OCI-LY1 (cell line): ENCODE results near the gene CAPN3.

Experiments used
- H2AFZ ChIP-seq: fragments of 200-600 bp; sonication (generic), shearing (Covaris generic); 2 replicates; pipeline ENCODE4 v1.6.0; 2014; ENCODE audit warnings: antibody characterized with exemption, mild to moderate bottlenecking, low read length
- H3F3A ChIP-seq: fragments of 200-600 bp; sonication (generic), shearing (Covaris generic); 2 replicates; pipeline ENCODE4 v1.6.0; 2014; ENCODE audit warnings: mild to moderate bottlenecking, antibody characterized with exemption, low read length, moderate library complexity; ENCODE audit not compliant: insufficient read depth
- H3K27ac ChIP-seq: fragments of 200-600 bp; sonication (generic); 2 replicates; pipeline ENCODE4 v1.5.1; 2014; ENCODE audit warnings: low read length, mixed run types, mild to moderate bottlenecking, low read depth; ENCODE audit not compliant: poor library complexity, severe bottlenecking
- H3K27me3 ChIP-seq: fragments of 200-600 bp; sonication (generic); 2 replicates; pipeline ENCODE4 v1.6.0; 2014; ENCODE audit warnings: antibody characterized with exemption, mild to moderate bottlenecking, low read length, moderate library complexity; ENCODE audit not compliant: insufficient read depth
- H3K36me3 ChIP-seq: fragments of 200-600 bp; sonication (generic); 2 replicates; pipeline ENCODE4 v1.6.1; 2014; ENCODE audit warnings: mild to moderate bottlenecking, antibody characterized with exemption, low read length, moderate library complexity, mixed read lengths; ENCODE audit not compliant: insufficient read depth
- H3K4me1 ChIP-seq: fragments of 200-600 bp; sonication (generic); 2 replicates; pipeline ENCODE4 v1.5.1; 2014; ENCODE audit warnings: mild to moderate bottlenecking, low read length, moderate library complexity; ENCODE audit not compliant: insufficient read depth, severe bottlenecking
- H3K4me2 ChIP-seq: fragments of 200-600 bp; sonication (generic), shearing (Covaris generic); 2 replicates; pipeline ENCODE4 v1.6.1; 2014; ENCODE audit warnings: low read length
- H3K4me3 ChIP-seq: fragments of 200-600 bp; sonication (generic); 2 replicates; pipeline ENCODE4 v1.5.1; 2014; ENCODE audit warnings: low read length, low read depth, mild to moderate bottlenecking, mixed read lengths; ENCODE audit not compliant: poor library complexity, severe bottlenecking
- H3K79me2 ChIP-seq: fragments of 200-600 bp; shearing (Covaris generic); 2 replicates; pipeline ENCODE4 v1.6.1; 2016; ENCODE audit warnings: mixed run types, low read length, mixed read lengths; ENCODE audit not compliant: insufficient read depth
- H3K9ac ChIP-seq: fragments of 200-600 bp; sonication (generic), shearing (Covaris generic); 2 replicates; pipeline ENCODE4 v1.6.1; 2014; ENCODE audit warnings: mild to moderate bottlenecking, low read length, mixed read lengths
- H3K9me2 ChIP-seq: fragments of 200-600 bp; sonication (generic), shearing (Covaris generic); 2 replicates; pipeline ENCODE4 v1.6.1; 2014; ENCODE audit warnings: low read depth, mild to moderate bottlenecking, low read length, mixed read lengths
- H3K9me3 ChIP-seq: fragments of 200-600 bp; shearing (Covaris generic); 2 replicates; pipeline ENCODE4 v1.6.1; 2014; ENCODE audit warnings: low read length, mixed read lengths
- H4K20me1 ChIP-seq: fragments of 200-600 bp; sonication (generic), shearing (Covaris generic); 2 replicates; pipeline ENCODE4 v1.6.0; 2016; ENCODE audit warnings: mild to moderate bottlenecking, low read length; ENCODE audit not compliant: insufficient read depth
- EZH2 ChIP-seq: fragments of 200-600 bp; sonication (generic), shearing (Covaris generic); IDR thresholded peaks from 2 replicates; pipeline ENCODE4 v1.8.0; 2017; ENCODE audit warnings: borderline replicate concordance, mixed run types, mild to moderate bottlenecking, antibody characterized with exemption, low read length, moderate library complexity, mixed read lengths
- TF ChIP-seq, protein P1 (sequence below): fragments of 200-600 bp; sonication (generic), shearing (Covaris generic); IDR thresholded peaks from 2 replicates; pipeline ENCODE4 v1.5.1; 2017; ENCODE audit warnings: mild to moderate bottlenecking, antibody characterized with exemption, low read length, moderate library complexity, mixed read lengths

Gene CAPN3

GRCh38 chr15:42419369-42419768, 60.1 kb downstream of the CAPN3 start:
- no peaks in the 10 kb centered on the region for H4K20me1 ChIP-seq
- H3K9me2 ChIP-seq: no peaks in the 10 kb centered on the region
- H3K4me1 ChIP-seq: no peaks in the 10 kb centered on the region
- no peaks in the 10 kb centered on the region for H3K27me3 ChIP-seq
- H2AFZ ChIP-seq: no peak overlapping the region
- no peak overlapping the region for H3K4me2 ChIP-seq
- TF ChIP-seq, protein P1, sequence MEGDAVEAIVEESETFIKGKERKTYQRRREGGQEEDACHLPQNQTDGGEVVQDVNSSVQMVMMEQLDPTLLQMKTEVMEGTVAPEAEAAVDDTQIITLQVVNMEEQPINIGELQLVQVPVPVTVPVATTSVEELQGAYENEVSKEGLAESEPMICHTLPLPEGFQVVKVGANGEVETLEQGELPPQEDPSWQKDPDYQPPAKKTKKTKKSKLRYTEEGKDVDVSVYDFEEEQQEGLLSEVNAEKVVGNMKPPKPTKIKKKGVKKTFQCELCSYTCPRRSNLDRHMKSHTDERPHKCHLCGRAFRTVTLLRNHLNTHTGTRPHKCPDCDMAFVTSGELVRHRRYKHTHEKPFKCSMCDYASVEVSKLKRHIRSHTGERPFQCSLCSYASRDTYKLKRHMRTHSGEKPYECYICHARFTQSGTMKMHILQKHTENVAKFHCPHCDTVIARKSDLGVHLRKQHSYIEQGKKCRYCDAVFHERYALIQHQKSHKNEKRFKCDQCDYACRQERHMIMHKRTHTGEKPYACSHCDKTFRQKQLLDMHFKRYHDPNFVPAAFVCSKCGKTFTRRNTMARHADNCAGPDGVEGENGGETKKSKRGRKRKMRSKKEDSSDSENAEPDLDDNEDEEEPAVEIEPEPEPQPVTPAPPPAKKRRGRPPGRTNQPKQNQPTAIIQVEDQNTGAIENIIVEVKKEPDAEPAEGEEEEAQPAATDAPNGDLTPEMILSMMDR: no peak
- TF ChIP-seq EZH2: no peak
- no peak overlapping the region for H3K4me3 ChIP-seq
- no peaks in the 10 kb centered on the region for H3K9me3 ChIP-seq
- no peak overlapping the region for H3K27ac ChIP-seq
- H3F3A ChIP-seq: no peaks in the 10 kb centered on the region
- no peaks in the 10 kb centered on the region for H3K79me2 ChIP-seq
- no peak overlapping the region for H3K9ac ChIP-seq
- peaks cover 98% of the 10 kb centered on the region for H3K36me3 ChIP-seq

DNA sequence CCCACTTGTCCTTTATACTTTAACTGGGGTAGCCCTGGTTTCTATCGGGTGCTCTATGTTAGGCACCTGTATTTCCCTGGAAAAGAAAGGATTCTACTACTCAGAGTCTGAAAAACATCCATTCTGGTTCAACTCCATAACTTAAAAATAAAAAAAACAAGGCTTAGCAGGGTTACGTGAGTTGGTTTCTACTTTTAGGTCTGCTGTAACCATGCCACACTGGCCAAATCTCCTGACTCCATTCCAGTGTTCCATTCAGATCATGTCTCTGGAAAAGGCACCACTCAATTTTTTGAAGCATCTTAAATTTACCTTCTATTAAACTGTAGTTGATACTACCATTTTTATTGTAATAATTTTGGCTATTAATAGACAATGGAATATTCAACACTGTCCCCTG, 62.1 kb downstream of the CAPN3 start:
- Histone ChIP-seq H3K79me2 (no peaks in the 10 kb centered on the region), H2AFZ (no peak overlapping the region), H3K9ac (no peak overlapping the region), H3K9me3 (no peaks in the 10 kb centered on the region), H3K9me2 (no peaks in the 10 kb centered on the region), H4K20me1 (no peaks in the 10 kb centered on the region), H3K4me1 (no peaks in the 10 kb centered on the region), H3K4me2 (no peak overlapping the region), H3K4me3 (no peak overlapping the region), H3K27me3 (no peaks in the 10 kb centered on the region), H3K36me3 (peaks cover 98% of the 10 kb centered on the region), H3K27ac (no peak overlapping the region), H3F3A (no peaks in the 10 kb centered on the region)
- TF ChIP-seq, protein P1: no peak
- no peak for TF ChIP-seq EZH2

DNA sequence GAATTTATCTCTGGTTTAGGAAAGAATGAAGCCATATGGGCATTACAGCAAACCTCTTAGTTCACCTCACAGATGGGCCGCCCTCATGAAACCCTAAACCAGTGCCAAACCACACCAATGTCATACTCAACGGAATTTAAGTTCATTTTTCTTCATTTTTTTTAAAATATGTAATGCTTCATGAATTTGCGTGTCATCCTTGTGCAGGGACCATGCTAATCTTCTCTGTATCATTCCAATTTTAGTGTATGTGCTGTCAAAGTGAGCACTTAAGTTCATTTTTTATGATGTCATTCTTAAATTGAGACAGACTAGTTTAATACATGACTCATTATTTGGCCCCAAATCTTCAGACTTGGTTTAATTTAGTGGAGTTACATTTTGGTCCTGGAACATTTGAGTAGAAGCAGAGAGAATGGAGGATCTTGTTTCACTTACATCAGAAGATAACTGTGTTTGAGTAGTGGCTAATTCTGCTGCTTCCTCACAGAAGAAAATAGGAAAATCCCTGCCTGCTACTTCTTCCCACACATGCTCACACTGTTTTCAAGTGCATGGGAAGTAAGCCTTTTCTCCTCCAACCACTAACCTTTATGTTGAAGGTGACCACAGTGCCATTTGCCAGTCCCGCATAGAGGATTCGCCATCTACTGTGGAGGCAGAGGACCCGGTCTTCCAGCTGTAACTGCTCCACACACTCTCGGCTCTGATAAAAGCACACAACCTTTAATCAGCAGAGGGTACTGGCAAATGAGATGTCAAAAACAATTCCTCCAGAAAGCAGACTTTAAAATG, 68.3 kb downstream of the CAPN3 start:
- Histone ChIP-seq H3K4me2 (no peak overlapping the region), H3K79me2 (no peaks in the 10 kb centered on the region), H3K4me1 (no peaks in the 10 kb centered on the region), H2AFZ (no peak overlapping the region), H3K9me2 (no peaks in the 10 kb centered on the region), H3K4me3 (no peak overlapping the region), H3K36me3 (peaks cover 100% of the 10 kb centered on the region), H4K20me1 (no peaks in the 10 kb centered on the region), H3K9me3 (no peaks in the 10 kb centered on the region), H3K9ac (no peak overlapping the region), H3K27ac (no peak overlapping the region), H3K27me3 (no peaks in the 10 kb centered on the region), H3F3A (no peaks in the 10 kb centered on the region)
- TF ChIP-seq, protein P1: no peak
